ENCODE measurements around the gene TMEM69.

Gene TMEM69

DNA sequence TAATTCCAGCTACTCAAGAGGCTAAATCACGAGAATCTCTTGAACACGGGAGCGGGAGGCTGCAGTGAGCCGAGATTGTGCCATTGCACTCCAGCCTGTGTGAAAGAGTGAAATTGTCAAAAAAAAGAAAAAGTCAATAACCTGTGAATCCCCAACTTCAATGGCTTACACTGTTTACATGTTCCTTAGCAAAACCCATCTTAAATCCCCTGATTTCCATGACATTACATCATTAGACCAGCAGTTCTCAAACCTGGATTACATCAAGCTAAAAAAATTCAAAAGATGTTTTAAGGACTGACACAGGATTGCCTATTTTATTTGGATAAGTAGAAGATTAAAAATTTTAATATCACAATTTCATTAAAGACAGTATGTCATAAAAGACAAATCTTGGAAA, 14.0 kb upstream of the TMEM69 start:
- no peak overlapping the region for H3K4me3 ChIP-seq (ENCODE audit: low read depth, low read length)
- ChIA-PET CTCF (interaction anchor here (0.7 kb wide), 1 partner anchor 927 kb away, joined by 4 read pairs; no protein-coding TSS in a partner anchor), POLR2A (interaction anchor here (1.1 to 2.1 kb wide), 2 partner anchors 12 to 13 kb away, joined by 3 to 7 read pairs; partner anchors contain the start of gene GPBP1L1)
- peaks cover 0 to 5% of the 10 kb centered on the region in 2 experiments; a peak in 2 of 3 replicates for H3K36me3 ChIP-seq (ENCODE audit: control insufficient read depth in 2 of 2, insufficient read depth in 1 of 2, low read length in 2 of 2)
- no peak overlapping the region for H3K27ac ChIP-seq (ENCODE audit: extremely low read depth, low read depth, low read length)
- no peaks in the 10 kb centered on the region for H3K9me3 ChIP-seq (ENCODE audit: control insufficient read depth, insufficient read depth, low read depth, low read length)
- H3K4me1 ChIP-seq (ENCODE audit: control insufficient read depth, insufficient read depth, low read length), result peaks cover 8% of the 10 kb centered on the region; the same call in 1 of the 2 replicates
- TF ChIP-seq ZBTB20 (tag by site-specific recombination; IDR thresholded peaks at IDR 0.05), result no peak
- TF ChIP-seq ZNF843 (tag by site-specific recombination; IDR thresholded peaks at IDR 0.05), result no peak
- TF ChIP-seq ZNF791 (tag by site-specific recombination; IDR thresholded peaks at IDR 0.05), result no peak
- TF ChIP-seq ZNF184 (tag by site-specific recombination; IDR thresholded peaks at IDR 0.05), result no peak
- no peak for TF ChIP-seq KLF8 (tag by site-specific recombination; IDR thresholded peaks at IDR 0.05)
- TF ChIP-seq, protein P1, sequence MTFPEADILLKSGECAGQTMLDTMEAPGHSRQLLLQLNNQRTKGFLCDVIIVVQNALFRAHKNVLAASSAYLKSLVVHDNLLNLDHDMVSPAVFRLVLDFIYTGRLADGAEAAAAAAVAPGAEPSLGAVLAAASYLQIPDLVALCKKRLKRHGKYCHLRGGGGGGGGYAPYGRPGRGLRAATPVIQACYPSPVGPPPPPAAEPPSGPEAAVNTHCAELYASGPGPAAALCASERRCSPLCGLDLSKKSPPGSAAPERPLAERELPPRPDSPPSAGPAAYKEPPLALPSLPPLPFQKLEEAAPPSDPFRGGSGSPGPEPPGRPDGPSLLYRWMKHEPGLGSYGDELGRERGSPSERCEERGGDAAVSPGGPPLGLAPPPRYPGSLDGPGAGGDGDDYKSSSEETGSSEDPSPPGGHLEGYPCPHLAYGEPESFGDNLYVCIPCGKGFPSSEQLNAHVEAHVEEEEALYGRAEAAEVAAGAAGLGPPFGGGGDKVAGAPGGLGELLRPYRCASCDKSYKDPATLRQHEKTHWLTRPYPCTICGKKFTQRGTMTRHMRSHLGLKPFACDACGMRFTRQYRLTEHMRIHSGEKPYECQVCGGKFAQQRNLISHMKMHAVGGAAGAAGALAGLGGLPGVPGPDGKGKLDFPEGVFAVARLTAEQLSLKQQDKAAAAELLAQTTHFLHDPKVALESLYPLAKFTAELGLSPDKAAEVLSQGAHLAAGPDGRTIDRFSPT (tag by site-specific recombination; IDR thresholded peaks at IDR 0.05), result no peak
- peak; percentile 44; the same call in 1 of the 2 replicates for TF ChIP-seq PRDM1 (tag by site-specific recombination; IDR thresholded peaks at IDR 0.05)
- TF ChIP-seq, protein P2, sequence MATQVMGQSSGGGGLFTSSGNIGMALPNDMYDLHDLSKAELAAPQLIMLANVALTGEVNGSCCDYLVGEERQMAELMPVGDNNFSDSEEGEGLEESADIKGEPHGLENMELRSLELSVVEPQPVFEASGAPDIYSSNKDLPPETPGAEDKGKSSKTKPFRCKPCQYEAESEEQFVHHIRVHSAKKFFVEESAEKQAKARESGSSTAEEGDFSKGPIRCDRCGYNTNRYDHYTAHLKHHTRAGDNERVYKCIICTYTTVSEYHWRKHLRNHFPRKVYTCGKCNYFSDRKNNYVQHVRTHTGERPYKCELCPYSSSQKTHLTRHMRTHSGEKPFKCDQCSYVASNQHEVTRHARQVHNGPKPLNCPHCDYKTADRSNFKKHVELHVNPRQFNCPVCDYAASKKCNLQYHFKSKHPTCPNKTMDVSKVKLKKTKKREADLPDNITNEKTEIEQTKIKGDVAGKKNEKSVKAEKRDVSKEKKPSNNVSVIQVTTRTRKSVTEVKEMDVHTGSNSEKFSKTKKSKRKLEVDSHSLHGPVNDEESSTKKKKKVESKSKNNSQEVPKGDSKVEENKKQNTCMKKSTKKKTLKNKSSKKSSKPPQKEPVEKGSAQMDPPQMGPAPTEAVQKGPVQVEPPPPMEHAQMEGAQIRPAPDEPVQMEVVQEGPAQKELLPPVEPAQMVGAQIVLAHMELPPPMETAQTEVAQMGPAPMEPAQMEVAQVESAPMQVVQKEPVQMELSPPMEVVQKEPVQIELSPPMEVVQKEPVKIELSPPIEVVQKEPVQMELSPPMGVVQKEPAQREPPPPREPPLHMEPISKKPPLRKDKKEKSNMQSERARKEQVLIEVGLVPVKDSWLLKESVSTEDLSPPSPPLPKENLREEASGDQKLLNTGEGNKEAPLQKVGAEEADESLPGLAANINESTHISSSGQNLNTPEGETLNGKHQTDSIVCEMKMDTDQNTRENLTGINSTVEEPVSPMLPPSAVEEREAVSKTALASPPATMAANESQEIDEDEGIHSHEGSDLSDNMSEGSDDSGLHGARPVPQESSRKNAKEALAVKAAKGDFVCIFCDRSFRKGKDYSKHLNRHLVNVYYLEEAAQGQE (tag by site-specific recombination; IDR thresholded peaks at IDR 0.05), result no peak
- TF ChIP-seq ZNF148 (tag by site-specific recombination; IDR thresholded peaks at IDR 0.05; ENCODE audit: borderline replicate concordance), result no peak
- no peak for TF ChIP-seq ZFP41 (tag by site-specific recombination; IDR thresholded peaks at IDR 0.05; ENCODE audit: borderline replicate concordance)
- TF ChIP-seq ZNF175 (tag by site-specific recombination; IDR thresholded peaks at IDR 0.05), result no peak
- TF ChIP-seq, protein P3, sequence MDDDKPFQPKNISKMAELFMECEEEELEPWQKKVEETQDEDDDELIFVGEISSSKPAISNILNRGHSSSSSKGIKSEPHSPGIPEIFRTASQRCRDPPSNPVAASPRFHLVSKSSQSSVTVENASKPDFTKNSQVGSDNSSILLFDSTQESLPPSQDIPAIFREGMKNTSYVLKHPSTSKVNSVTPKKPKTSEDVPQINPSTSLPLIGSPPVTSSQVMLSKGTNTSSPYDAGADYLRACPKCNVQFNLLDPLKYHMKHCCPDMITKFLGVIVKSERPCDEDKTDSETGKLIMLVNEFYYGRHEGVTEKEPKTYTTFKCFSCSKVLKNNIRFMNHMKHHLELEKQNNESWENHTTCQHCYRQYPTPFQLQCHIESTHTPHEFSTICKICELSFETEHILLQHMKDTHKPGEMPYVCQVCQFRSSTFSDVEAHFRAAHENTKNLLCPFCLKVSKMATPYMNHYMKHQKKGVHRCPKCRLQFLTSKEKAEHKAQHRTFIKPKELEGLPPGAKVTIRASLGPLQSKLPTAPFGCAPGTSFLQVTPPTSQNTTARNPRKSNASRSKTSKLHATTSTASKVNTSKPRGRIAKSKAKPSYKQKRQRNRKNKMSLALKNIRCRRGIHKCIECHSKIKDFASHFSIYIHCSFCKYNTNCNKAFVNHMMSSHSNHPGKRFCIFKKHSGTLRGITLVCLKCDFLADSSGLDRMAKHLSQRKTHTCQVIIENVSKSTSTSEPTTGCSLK (tag by site-specific recombination; IDR thresholded peaks at IDR 0.05), result no peak
- TF ChIP-seq MZF1 (tag by site-specific recombination; IDR thresholded peaks at IDR 0.05; ENCODE audit: borderline replicate concordance), result peak; percentile 68; the same call in 1 of the 2 replicates
- no peak for TF ChIP-seq OVOL3 (tag by site-specific recombination; IDR thresholded peaks at IDR 0.05)
- TF ChIP-seq ZNF292 (tag by site-specific recombination; IDR thresholded peaks at IDR 0.05; ENCODE audit: borderline replicate concordance, low read depth), result no peak
- TF ChIP-seq ZXDB (tag by site-specific recombination; IDR thresholded peaks at IDR 0.05), result no peak
- TF ChIP-seq ZNF398 (tag by site-specific recombination; IDR thresholded peaks at IDR 0.05), result no peak
- no peak for TF ChIP-seq ZNF146 (tag by site-specific recombination; IDR thresholded peaks at IDR 0.05)
- peak; percentile 48 for TF ChIP-seq ZNF366 (tag by site-specific recombination; conservative IDR thresholded peaks at IDR 0.05)
- TF ChIP-seq, protein P4, sequence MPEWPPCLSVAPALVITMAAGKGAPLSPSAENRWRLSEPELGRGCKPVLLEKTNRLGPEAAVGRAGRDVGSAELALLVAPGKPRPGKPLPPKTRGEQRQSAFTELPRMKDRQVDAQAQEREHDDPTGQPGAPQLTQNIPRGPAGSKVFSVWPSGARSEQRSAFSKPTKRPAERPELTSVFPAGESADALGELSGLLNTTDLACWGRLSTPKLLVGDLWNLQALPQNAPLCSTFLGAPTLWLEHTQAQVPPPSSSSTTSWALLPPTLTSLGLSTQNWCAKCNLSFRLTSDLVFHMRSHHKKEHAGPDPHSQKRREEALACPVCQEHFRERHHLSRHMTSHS (tag by site-specific recombination; IDR thresholded peaks at IDR 0.05), result no peak
- no peak for TF ChIP-seq ZNF266 (tag by site-specific recombination; IDR thresholded peaks at IDR 0.05; ENCODE audit: low read depth)
- TF ChIP-seq, protein P5, sequence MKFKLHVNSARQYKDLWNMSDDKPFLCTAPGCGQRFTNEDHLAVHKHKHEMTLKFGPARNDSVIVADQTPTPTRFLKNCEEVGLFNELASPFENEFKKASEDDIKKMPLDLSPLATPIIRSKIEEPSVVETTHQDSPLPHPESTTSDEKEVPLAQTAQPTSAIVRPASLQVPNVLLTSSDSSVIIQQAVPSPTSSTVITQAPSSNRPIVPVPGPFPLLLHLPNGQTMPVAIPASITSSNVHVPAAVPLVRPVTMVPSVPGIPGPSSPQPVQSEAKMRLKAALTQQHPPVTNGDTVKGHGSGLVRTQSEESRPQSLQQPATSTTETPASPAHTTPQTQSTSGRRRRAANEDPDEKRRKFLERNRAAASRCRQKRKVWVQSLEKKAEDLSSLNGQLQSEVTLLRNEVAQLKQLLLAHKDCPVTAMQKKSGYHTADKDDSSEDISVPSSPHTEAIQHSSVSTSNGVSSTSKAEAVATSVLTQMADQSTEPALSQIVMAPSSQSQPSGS (tag by site-specific recombination; IDR thresholded peaks at IDR 0.05; ENCODE audit: low read depth), result peak; percentile 58
- no peak for TF ChIP-seq ZSCAN23 (tag by site-specific recombination; IDR thresholded peaks at IDR 0.05)
